HTR-8/SVneo (cell line): ENCODE measurements around the gene IKBKG.
"Not testable (repeated sequence)": the region's sequence is repeated elsewhere in the genome, so short reads cannot be mapped to it uniquely, and the experiment has no call there.

Source experiments
- DNase-seq: peaks from one replicate; pipeline ENCODE4 v3.0.0; 2011; ENCODE audit warnings: low spot score, mixed read lengths; ENCODE audit not compliant: insufficient read length
- FAIRE-seq: peaks from 2 replicates; lab custom pipeline; 2011; peaks lifted over from hg19 to GRCh38; lab: Jason Lieb, UNC

The IKBKG gene

GRCh38 chrX:154600759-154601374 lies 53.4 kb downstream of the IKBKG start:
- DNase-seq (no peak), FAIRE-seq (no peak)

- FAIRE-seq = no peak
- DNase-seq = no peak
Measured at GRCh38 chrX:154602226-154602625, 54.8 kb downstream of the IKBKG start.

GRCh38 chrX:154602766-154603437 lies 55.5 kb downstream of the IKBKG start:
- DNase-seq (no peak), FAIRE-seq (no peak)

DNA sequence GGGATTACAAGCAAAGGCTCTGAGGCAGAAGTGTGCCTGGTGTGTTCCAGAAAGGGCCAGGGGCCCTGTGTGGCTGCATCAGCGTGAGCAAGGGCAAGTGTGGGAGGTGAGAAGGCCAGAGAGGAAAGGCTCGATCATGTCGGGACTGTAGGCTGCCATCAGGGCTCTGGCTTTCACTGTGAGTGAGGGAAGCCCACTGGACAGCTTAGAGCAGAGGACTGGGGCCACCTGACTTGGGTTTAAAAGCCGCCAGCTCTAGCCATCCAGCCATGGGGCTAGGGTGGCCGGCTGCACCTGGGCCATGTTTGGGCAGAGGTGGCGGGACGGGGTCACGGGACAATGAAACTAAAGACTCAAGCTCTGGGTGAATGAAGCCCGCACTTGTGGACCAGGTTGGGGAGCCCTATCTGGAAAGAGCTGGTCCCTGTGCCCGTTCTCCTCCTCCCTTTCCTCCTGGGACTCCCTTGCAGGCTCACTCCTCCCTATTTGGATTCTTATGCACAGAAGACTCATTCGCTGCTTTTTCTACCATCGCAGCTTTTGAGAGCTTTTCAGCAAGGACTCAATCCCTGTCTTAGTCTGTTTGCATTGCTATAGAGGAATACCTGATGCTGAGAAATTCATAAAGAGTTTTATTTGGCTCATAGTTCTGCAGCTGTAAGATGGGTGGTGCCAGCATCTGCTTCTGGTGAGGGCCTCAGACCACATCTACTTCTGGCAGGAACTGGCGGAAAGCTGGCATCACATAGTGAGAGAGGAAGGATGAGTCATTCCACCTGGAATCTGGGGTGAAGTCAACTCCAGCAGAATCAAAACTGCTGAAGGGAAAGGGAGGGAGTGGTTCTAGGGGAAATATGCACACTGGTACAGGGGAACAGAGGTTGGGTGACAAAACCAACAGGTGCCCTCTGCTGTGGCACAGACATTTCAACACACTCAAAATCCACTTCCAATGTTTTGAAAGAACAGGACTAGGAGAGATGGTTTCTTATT lies 56.3 kb downstream of the IKBKG start:
- DNase-seq (peak; percentile 59), FAIRE-seq (no peak)

DNA sequence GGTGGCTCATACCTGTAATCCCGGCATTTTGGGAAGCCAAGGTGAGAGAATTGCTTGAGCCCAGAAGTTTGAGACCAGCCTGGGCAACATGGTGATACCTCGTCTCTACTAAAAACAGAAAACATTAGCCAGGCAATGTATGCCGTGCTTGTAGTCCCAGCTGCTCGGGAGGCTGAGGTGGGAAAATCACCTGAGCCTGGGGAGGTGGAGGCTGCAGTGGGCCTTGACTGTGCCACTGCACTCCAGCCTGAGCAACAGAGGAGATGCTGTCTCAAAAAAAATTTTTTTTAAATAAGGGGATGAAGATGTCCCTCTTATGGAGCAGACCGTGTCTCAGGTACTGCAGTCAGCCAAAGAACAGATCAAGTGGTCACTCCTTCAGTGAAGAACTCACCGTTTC lies 58.1 kb downstream of the IKBKG start:
- FAIRE-seq (no peak), DNase-seq (no peak)

DNA sequence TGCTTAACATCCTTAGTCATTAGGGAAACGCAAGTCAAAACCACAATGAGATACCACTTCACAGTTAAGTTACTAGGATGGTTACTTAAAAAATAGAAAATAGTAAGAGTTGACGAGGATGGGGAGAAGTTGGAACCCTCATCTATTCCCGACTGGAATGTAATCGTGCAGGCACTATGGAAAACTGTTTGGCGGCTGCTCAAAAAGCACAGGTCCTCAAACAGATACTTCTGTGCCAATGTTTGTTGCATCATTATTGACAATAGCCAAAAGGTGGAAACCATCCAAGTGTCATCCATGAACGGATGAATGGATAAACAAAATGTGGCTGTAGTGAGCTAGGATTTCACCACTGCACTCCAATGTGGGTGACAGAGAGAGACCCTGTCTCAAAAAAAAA lies 60.0 kb downstream of the IKBKG start:
- FAIRE-seq = no peak
- DNase-seq = no peak

GRCh38 chrX:154607976-154608375 lies 60.6 kb downstream of the IKBKG start:
- not testable (repeated sequence) for FAIRE-seq, DNase-seq

DNA sequence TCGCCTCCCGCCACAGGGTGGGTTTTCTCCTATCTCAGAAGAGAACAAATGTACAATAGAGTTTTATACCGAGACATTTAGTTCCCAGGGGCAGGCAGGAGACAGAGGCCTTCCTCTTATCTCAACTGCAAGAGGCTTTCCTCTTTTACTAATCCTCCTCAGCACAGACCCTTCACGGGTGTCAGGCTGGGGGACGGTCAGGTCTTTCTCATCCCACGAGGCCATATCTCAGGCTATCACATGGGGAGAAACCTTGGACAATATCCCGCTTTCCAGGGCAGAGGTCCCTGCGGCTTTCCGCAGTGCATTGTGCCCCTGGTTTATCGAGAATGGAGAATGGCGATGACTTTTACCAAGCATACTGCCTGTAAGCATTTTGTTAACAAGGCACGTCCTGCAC lies 61.4 kb downstream of the IKBKG start:
- FAIRE-seq, DNase-seq: not testable (repeated sequence)

DNA sequence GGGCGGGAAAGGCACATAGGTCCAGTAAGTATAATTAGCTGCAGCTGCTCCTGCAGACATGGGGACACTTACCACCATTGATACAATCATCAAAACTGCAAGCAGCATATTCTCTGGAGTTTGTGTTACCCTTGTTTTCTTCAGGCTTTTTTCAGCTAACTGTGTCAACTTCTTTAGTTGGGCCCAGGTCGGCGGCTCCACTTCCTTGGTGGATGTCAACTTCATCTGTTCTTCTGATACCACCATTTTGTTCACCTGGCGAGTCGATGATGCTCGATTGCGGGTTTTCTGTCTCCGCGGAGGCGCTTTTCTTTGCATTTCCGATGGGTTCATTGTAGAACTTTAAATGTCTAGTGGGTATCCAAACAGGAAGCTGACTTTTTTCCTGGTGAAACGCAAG lies 63.7 kb downstream of the IKBKG start:
- DNase-seq, FAIRE-seq: not testable (repeated sequence)

DNA sequence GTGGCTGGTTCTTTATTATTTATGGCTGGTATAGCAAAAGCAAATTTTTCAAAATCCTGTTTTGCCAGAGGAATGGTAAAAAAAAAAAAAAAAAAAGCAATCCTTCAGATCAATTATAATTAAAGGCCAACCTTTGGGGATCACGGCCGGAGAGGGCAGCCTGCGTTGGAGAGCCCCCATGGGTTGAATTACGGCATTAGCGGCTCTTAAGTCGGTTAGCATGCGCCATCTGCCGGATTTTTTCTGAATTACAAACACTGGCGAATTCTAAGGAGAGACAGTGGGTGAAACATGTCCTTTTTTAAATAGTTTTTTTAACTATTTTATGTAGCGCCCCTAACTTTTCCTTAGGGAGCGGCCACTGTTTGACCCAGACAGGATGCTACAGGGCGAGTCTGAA lies 66.2 kb downstream of the IKBKG start:
- not testable (repeated sequence) for FAIRE-seq, DNase-seq
